DMS114 treated with DMSO at 0.1 percent for 48 hours (cell line): ENCODE data around the gene SLC16A9.

ENCODE experiments used
- DNase-seq: peaks from one replicate; lab custom pipeline; 2025; ENCODE audit not compliant: unreplicated experiment; lab: John Stamatoyannopoulos, UW

The SLC16A9 gene

GRCh38 chr10:59631882-59632807, 77.5 kb downstream of the SLC16A9 start:
- no peak for DNase-seq

GRCh38 chr10:59631237-59631636, 78.4 kb downstream of the SLC16A9 start:
- no peak for DNase-seq

DNA sequence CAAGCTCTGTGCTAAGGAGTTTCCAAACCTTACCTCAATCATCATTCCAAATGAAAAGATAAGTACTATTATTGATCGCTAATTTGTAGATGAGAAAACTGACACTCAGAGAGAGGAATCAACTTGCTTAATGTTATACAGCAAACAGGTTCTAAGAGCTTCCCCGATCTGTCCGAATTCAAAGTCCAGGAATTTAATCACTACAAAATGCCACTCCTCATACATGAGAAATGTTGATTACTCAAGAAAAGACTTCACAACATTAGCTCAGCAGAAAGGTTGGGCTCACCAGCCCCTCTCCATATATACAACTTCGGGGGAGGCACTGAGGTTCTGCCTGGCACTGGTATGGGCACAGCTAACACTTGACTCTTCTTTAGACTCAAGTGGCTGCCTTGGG, 80.7 kb downstream of the SLC16A9 start:
- no peak for DNase-seq

DNA sequence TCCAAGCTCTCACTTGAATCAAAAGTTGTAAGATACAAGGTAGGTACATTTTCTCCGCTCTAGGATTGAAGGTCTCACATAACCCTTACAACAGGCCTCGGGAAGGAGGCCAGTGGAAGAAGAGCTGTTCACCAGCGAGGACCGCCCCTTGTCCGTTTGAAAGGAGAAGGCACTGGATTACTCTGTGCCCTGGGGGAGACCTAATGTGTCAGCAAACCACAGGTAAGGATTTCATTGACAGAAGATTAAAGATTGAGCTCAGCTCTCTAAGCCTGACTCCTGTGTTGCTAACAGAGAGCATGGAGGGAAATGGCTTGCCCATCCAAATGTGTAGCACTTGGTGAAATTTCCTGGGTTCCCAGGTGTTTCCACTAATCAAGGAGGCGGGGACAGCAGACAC, 81.2 kb downstream of the SLC16A9 start:
- DNase-seq = no peak

DNA sequence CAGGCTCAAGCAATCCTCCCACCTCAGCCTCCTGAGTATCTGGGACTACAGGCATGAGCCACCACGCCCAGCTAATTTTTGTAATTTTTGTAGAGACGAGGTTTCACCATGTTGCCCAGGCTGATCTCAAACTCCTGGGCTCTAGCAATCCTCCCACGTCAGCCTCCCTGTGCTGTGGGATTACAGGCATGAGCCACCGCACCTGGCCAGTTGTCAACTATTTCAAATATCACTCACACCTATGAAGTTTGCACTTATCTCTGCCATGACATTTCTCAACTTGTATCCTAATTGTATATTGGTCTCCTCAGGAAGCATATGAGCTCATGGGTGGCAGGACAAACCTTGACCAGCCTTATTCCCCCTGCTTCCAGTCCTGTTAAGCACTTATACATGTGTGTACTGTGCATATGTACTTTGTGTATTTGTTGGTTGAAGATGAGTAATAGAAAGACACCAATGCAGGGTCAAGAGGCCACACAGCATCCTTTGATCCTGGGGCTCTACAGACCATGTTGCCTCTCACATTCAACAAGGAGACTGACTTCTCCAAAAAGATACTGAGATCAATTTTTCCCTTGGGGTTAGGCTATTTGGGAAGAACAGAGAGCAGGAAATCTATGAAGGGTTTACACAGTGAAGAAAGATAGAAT, 82.2 kb downstream of the SLC16A9 start:
- DNase-seq = no peak

DNA sequence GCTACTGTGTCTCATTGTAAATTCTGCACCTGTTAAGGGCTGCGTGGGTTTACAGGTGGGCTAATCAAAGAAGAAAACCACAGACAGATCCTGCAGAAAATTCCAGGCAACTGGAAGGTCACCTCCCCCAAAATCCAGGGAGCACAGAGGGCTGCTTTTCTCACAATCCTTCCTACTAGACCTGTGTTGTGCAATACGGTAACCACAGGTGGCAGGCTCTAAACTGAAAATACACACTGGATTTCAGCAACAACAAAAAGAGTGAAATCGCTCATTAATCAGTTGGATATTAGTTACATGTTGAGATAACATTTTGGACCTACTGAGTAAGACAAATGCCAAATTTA, 83.2 kb downstream of the SLC16A9 start:
- no peak for DNase-seq

- peak; percentile 77 for DNase-seq
Observed at GRCh38 chr10:59625721-59626522, 83.7 kb downstream of the SLC16A9 start.

GRCh38 chr10:59624951-59625350, 84.7 kb downstream of the SLC16A9 start:
- DNase-seq = no peak

DNA sequence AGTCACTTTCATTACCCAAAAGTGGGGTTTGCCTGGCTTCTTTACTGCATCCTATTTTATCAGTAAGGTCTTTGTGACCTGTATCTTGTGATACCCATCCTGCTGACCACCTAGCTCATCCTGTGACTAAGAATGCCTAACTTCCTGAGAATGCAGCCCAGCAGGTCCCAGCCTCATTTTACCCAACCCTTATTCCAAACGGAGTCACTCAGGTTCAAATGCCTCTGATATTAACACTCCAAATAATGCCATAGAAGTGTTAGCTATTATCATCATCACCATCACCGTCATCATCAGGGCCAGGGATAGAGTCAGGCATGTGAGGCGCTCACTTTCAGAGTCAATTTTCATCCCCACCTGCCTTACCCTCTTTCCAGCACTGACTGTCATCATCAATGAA, 85.5 kb downstream of the SLC16A9 start:
- no peak for DNase-seq

GRCh38 chr10:59623133-59624121, 86.2 kb downstream of the SLC16A9 start:
- no peak for DNase-seq

DNA sequence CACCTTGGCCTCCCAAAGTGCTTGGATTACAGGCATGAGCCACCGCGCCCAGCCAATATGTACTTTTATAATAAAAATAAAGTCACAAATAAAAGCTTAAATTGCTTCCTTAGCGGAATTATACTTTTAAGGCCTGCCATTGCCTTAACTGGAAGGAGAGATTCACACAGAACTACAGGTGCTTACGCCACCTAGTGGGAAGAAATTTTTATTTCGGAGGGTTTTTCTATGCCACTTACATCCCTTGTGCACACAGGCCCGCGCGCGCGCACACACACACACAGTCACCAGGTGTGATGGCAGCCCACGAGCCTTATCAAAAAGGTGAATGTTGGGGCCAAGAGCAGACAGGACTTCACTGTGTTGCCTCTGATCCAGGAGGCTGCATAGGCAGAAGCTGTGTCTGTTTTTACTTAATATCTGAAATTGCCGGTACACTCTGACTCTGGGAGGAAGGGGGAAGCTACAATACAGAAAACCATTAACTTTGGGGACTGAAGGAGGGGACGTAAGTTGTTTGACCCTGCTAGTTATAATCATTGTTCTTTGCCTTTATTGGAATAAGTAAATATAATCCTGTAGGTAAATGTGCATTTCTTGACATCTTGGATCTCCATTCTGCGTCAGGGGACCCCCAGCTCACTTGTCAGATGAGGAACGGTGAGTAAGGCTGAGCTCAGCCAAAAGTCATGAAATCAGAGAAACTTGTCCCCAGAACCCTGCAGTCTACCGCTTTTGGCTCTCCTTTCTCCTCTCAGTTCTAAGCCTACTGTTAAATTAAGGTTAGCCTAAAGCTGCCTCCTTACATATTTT, 87.1 kb downstream of the SLC16A9 start:
- DNase-seq = peak; percentile 61

- DNase-seq = no peak
Observed at GRCh38 chr10:59621771-59622170, 87.9 kb downstream of the SLC16A9 start.

DNA sequence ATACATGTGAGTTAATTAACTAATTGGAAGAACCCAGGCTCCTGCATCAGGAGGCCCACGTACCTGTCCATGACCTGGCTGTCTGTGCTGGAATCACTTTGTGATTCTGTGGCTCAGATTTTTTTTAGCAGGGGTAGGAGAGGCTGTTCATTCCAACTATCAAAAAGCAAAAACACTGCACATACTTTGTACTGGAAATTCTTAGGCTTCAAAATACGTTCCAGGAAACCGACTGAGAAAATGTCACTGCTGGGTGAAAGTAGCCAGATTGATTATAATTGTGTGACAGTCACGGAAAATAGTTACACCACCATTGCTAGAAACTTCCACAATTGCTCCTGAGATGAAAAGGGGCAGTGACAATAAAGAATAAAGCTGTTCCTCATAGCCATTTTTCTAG, 91.0 kb downstream of the SLC16A9 start:
- no peak for DNase-seq

DNA sequence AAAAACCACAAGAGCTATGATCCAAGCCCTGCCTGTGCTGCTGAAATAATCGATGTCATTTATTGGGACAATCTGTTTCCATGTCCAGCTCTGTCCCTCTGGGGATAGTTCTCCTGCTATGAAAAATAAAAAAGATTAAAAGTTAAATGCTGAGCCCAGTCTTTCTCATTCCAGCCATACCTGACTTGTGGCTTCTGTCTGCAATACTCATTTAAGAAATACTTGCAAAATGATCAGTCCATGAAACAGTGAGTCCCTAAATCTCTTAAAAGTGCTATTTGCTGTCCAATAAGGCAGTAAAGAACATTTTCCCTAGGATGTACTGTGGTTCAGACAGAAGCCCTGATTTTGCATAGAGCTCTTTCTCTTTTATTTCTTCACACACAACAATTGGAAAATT, 91.7 kb downstream of the SLC16A9 start:
- no peak for DNase-seq

DNA sequence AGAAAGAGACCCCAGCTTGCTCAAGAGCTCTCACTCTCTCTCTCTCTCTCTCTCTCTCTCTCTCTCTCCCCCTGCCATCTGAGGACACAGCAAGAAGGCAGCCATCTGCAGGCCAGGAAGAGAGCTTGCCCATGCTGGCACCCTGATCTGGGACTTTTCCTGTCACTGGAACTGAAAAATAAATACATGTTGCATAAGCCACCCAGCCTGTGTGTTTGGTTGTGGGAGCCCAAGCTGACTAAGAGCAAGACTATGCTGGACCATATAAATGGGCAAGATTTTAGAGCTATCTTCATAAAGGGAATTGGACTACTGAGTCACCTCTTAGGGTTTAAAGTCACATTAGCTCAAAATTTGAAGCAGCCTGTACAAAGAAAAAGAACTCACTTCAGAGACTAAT, 98.6 kb downstream of the SLC16A9 start:
- no peak for DNase-seq

DNA sequence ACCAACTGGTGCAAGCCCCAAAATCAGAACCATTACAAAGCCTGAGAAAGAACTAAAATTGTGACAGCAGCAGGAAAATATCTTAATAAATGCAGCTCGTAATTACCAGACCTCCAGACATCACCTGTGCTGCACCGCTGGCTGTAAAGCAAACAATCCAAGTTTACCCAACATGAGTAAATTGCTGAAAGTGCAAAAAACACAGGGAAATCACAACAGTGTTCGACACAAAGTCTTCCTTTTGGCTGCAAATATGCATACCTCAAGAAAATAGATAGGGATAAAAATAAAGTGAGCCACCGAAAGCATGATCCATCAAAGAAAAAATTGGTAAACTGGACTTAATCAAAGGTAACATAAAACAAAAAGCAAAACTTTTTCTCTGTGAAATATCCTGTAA, 101.7 kb downstream of the SLC16A9 start:
- no peak for DNase-seq

DNA sequence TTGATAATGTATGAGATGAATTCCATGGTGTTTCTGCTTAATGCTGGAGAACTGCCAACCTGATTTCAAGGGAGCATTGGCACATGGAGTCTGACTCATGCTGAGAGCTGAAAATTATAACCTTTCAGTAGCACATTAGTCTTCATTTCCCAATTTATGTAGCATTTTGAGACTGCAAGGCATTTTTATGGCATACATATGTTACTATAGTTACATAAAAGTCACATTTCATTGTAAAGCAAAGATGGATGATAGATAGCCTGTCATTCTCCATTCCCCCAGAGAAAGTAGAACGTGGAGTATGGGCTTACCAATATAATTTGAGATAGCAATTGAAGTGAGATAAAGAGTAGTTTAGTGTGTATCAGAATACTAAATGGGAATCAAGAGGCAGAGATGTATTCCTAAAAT, 103.1 kb downstream of the SLC16A9 start:
- no peak for DNase-seq

GRCh38 chr10:59601985-59602384, 107.7 kb downstream of the SLC16A9 start:
- DNase-seq = no peak
